Renal pelvis (tissue), 12 donors: ENCODE results near the gene CARD6. TPM values are rescaled to one million over a fixed set of nuclear protein-coding genes. Genes with fewer than 3 reads are reported as not detected.
"Not testable (repeated sequence)": the region's sequence is repeated elsewhere in the genome, so short reads cannot be mapped to it uniquely, and the experiment has no call there.

Source experiments
- DNase-seq: peaks from one replicate; pipeline ENCODE4 v3.0.0-alpha.2; 2013
- long read RNA-seq, 16 experiments: transcript quantifications; one replicate each; lab custom pipeline, GENCODE V29; 2026
- polyA plus RNA-seq, 3 donors: library from polyadenylated mRNA; unstranded; fragments of 120-200 nt; gene quantifications; one replicate each; pipeline ENCODE4 v1.2.1, GENCODE V29; 2013; ENCODE audit not compliant: insufficient read length in 3 of 3

CARD6 gene, protein sequence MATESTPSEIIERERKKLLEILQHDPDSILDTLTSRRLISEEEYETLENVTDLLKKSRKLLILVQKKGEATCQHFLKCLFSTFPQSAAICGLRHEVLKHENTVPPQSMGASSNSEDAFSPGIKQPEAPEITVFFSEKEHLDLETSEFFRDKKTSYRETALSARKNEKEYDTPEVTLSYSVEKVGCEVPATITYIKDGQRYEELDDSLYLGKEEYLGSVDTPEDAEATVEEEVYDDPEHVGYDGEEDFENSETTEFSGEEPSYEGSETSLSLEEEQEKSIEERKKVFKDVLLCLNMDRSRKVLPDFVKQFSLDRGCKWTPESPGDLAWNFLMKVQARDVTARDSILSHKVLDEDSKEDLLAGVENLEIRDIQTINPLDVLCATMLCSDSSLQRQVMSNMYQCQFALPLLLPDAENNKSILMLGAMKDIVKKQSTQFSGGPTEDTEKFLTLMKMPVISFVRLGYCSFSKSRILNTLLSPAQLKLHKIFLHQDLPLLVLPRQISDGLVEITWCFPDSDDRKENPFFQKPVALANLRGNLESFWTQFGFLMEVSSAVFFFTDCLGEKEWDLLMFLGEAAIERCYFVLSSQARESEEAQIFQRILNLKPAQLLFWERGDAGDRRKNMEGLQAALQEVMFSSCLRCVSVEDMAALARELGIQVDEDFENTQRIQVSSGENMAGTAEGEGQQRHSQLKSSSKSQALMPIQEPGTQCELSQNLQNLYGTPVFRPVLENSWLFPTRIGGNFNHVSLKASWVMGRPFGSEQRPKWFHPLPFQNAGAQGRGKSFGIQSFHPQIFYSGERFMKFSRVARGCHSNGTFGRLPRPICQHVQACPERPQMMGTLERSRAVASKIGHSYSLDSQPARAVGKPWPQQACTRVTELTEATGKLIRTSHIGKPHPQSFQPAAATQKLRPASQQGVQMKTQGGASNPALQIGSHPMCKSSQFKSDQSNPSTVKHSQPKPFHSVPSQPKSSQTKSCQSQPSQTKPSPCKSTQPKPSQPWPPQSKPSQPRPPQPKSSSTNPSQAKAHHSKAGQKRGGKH
- polyA plus RNA-seq = 1 to 10 TPM; 2.6 to 3.0 (median 2.8) TPM
- long read RNA-seq, donor 1, full-length matches to known transcripts = 1 of 1 reads
- long read RNA-seq, donor 1, partial matches to known transcripts = 0 of 1 reads
- long read RNA-seq, donor 1, other reads (novel, unspliced or antisense) = 0 of 1 reads
- long read RNA-seq, donor 2 = 0 reads
- long read RNA-seq, donor 3 = 0 reads
- long read RNA-seq, donor 4 = 0 reads
- long read RNA-seq, donor 5, full-length matches to known transcripts = 1 of 1 reads
- long read RNA-seq, donor 5, partial matches to known transcripts = 0 of 1 reads
- long read RNA-seq, donor 5, other reads (novel, unspliced or antisense) = 0 of 1 reads
- long read RNA-seq, donor 6, full-length matches to known transcripts = 1 of 1 reads
- long read RNA-seq, donor 6, partial matches to known transcripts = 0 of 1 reads
- long read RNA-seq, donor 6, other reads (novel, unspliced or antisense) = 0 of 1 reads
- long read RNA-seq, donor 7 = 0 reads
- long read RNA-seq, donor 8 = 0 reads
- long read RNA-seq, donor 9 = 0 reads
- long read RNA-seq, donor 10, partial matches to known transcripts = 10 of 10 reads
- long read RNA-seq, donor 10, other reads (novel, unspliced or antisense) = 0 of 10 reads
- long read RNA-seq, donor 11 = 0 reads
- long read RNA-seq, donor 12, full-length matches to known transcripts = 1 of 1 reads
- long read RNA-seq, donor 12, partial matches to known transcripts = 0 of 1 reads
- long read RNA-seq, donor 12, other reads (novel, unspliced or antisense) = 0 of 1 reads
- long read RNA-seq, donor 13 = 0 reads
- long read RNA-seq, donor 14 = 0 reads
- long read RNA-seq, donor 15, full-length matches to known transcripts = 2 of 2 reads
- long read RNA-seq, donor 15, partial matches to known transcripts = 0 of 2 reads
- long read RNA-seq, donor 15, other reads (novel, unspliced or antisense) = 0 of 2 reads
- long read RNA-seq, donor 16, full-length matches to known transcripts = 1 of 1 reads
- long read RNA-seq, donor 16, partial matches to known transcripts = 0 of 1 reads
- long read RNA-seq, donor 16, other reads (novel, unspliced or antisense) = 0 of 1 reads

DNA sequence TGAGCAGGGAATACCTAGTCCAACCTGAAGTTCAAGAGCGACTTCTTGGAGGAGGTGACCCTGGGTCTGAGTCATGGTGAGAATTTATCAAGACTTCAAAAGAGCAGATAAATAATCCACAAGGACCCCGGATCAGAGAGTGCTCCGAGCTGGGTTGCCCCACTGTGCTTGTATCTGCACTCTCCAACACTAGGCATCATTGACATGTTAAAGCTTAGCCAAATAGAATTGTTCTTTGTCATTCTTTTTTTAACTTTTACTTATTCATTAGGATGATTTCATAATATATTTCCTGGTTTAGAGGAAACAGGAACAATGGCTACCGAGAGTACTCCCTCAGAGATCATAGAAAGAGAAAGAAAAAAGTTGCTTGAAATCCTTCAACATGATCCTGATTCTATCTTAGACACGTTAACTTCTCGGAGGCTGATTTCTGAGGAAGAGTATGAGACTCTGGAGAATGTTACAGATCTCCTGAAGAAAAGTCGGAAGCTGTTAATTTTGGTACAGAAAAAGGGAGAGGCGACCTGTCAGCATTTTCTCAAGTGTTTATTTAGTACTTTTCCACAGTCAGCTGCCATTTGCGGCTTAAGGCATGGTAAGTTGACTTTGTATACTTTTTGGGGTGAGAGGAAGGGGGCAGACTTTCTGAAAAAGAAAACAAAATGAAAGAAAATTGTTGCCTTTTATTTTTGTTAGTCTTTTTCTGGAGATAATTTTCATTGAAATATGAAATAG is at the start of gene CARD6:
Gene CARD6 (plus strand): TSS at position 300 of the 738 bp plus-strand sequence. CDS start 16 bp downstream, at position 316.
- DNase-seq = no peak

DNA sequence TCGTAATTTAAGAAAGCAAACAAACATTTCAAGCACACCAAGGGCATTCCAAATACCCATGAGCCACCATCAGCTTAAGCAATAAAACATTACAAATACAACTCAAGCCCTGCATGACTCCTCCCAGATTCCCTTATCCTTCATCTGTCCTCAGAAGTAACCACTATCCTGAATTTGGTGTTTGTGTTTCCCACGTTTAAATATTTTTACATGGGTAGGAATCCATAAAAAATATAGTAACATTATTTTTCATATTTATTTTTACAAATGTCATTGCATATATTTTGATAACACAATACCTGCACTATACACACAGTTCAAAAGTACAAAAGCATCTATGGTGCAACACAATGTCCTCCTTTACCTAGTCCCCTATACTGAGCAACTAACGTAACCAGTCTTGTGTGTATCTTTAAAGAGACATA is 49.4 kb upstream of the CARD6 start:
- DNase-seq = no peak

DNA sequence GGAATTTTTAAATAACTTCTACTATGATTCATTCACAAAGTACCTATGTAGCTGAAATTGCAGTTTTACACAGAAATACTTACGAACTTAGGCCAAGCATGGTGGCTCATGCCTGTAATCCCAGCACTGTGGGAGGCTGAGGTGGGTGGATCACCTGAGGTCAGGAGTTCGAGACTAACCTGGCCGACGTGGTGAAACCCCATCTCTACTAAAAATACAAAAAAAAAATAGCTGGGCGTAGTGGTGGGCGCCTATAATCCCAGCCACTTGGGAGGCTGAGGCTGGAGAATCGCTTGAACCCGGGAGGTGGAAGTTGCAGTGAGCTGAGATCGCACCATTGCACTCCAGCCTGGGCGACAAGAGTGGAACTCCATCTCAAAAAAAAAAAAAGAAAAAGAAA is 48.5 kb upstream of the CARD6 start:
- DNase-seq = not testable (repeated sequence)

DNA sequence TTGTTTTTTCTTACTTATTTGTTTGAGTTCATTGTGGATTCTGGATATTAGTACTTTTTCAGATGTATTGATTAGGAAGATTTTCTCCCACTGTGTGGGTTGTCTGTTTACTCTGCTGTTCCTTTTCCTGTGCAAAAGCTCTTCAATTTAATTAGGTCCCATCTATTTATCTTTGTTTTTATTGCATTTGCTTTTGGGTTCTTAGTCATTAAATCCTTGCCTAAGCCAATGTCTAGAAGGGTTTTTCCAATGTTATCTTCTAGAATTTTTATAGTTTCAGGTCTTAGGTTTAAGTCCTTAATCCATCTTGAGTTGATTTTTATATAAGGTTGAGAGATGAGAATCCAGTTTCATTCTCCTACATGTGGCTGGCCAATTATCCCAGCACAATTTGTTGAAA is 46.8 kb upstream of the CARD6 start:
- DNase-seq = not testable (repeated sequence)

DNA sequence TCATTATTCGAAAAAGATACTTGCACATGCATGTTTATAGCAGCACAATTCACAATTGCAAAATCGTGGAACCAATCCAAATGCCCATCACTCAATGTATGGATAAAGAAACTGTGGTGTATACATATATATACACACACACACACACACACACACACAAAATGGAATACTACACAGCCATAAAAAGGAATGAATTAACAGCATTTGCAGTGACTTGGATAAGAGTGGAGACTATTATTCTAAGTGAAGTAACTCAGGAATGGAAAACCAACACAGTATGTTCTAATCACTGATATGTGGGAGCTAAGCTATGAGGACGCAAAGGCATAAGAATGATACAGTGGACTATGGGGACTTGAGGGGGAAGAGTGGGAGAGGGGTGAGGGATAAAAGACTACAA is 46.3 kb upstream of the CARD6 start:
- DNase-seq = not testable (repeated sequence)

DNA sequence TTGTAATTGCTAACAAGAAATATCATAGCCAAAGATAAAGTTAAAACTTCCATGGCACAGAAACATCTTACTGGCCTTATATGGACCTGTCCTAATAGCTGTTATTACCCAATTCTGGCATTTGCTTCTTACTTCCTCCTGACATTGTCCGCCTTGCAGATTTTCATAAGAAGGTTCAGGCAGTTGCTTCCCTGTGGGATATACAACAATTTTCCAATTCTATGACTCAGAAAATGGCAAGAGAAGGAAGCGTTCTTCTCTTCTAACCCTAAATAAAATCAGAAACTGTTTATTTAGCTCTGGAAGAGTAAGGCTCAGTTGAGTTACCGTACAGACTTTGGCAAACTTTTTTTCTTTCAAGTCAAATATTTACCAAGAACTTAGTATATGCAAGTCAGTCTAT is 44.7 kb upstream of the CARD6 start:
- no peak for DNase-seq

DNA sequence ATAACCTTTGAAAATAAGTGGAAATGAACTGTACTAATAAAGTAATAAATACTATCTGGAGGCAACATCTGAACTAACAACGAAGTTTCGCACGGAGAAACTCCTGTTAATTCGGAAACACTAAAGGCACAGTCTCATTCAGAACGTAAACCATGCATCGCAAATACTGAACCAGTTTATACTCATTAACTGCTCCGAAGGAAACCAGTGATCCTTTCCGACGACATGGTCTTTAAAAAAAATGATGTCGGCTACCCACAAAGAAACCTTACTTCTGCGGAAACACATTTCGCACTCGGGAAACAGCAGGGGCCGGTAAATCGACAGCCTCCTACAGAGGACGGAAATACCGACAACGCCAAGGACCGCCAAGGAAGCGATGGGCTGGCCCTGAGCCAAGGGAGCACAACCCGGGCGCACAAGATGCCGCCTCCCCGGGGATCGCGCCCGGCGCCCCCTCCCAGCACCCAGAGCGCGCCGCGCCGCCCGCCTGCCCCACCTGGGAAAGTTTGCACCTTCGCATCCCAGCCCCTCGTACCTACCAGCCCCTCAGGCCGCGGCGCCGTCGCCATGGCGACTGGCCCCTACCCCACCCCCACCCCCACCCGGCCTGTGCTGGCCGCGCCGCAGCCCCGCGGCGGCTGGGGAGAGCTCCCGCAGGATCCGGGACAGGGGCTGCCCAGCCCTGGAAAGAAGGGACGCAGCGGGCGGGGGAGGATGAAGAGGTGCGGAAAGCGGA is 43.7 kb upstream of the CARD6 start:
- DNase-seq = peak; percentile 65

DNA sequence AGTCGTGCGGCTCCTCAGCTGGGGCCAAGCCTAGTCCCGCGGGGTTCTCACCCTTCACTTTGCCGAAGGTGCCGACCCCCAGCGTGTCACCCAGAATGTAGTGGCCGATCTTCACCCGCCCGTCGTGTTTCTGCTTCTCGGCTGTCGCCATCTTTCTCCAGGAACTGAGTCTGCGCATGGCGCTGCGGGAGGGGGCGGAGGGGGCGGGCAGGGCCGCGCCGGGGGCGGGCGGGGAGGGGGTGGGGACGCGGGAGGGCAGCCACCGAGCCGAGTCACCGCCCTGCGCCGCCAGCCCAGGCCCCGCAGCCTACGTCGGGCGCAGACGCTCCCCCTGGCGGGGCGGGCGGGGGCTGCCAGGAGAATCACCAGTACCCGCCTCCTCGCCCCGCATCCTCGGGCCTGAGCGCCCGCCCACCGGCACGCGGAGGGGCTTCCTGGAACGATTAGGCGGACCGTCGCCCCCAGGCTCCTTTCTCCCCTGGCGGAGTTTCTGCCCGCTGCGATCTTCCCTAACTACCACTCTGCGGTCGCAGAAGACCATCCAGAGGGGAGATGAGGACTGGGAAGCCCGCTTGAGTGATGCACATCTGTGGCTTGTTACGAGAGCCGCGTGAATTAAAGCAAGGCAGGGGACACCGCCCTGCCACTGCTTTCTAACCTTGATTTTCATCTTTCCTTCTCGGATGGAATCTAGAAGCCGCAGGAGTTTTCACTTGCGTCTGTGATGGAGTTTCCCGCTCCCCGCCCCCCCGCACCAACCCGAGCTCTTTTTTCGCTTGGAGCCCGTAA is 43.0 kb upstream of the CARD6 start, which contains the start of gene PRKAA1:
Gene PRKAA1 (minus strand): TSS at position 363 of the 789 bp plus-strand sequence. CDS start 185 bp downstream, at position 178.
- DNase-seq = peak; percentile 90

DNA sequence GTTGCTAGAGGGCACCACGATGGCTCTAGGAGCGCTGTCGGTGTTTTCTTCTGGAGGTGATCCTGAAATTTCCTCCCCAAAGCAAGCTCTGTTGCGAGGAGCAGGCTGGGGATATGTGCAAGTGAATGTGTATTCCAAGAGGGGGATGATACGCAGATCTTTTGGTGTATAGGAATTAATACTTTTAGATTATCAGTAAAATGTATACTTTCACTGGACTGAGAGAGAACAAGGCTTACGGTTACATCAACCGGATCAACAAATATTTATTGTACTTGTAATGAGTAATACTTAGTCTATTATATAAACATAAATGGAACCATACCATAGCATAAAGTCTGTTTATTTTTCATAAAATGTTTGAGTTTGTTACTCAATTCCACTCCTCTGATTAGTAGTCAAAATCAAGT is 42.4 kb upstream of the CARD6 start:
- no peak for DNase-seq

DNA sequence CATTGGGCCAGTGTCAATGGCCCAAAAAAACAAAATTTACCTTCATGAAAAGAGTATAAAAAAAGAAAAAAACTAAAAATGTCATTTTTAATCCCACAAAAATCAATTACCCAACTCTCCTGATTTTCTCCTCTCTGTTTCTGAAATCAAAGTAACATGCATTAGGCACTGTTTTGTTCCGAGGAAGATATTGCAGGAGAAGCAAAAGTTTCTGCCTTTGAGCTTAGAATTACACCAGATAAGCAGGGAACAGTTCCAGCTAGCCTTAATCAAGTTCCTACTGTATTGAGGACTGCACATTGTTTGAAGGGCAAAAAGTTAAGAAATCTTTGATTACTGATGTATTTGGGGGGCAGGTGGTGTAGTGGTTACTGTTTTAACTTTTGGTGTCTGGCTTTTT is 41.9 kb upstream of the CARD6 start:
- no peak for DNase-seq

DNA sequence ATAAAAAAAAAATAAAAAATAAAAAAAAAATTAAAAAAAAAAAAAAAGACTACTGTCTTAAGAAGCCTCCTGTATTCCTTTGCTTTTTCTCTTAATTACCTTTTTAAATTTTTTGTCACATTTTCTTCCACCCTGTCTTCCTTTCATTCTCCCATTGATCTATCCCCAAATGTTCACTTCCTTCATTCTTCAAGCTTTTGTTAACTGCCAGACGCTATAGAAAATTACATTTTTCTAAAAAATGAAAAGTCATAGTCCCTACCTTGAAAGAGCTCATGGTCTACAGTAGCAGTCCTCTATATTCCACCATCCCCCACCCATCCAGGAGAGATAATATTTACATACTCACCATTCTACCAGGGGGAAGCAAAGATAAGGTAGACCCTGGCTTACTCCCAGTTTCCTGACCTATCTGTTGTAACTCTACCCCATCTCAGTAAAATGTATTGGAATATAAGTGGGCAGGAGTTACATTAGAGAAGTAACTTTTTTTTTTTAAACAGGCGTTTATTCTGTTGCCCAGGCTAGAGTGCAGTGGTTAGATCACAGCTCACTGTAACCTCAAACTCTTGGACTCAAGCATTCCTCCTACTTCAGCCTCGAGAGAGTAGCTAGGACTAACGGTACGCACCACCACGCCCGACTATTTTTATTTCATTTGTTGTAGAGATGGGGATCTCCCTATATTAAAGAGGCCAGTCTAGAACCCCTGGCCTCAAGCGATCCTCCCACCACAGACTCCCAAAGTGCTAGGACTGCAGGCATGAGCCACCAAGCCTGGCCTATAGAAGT is 39.2 kb upstream of the CARD6 start:
- DNase-seq = no peak

DNA sequence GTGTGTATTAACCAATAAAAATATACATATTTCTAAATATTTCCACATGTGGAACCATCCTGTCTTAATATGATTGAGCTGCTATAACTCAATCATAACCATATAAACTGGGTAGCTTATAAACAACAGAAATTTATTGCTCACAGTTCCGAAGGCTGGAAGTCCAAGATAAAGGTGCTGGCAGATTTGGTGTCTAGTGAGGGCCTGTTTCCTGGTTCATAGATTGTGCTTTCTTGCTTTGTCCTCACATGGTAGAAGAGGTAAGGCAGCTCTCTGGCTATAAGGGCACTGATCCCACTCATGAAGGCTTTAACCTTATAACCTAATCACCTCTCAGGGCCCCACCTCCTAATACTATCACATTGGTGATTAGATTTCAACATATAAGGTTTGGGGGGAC is 29.0 kb upstream of the CARD6 start:
- DNase-seq = no peak

DNA sequence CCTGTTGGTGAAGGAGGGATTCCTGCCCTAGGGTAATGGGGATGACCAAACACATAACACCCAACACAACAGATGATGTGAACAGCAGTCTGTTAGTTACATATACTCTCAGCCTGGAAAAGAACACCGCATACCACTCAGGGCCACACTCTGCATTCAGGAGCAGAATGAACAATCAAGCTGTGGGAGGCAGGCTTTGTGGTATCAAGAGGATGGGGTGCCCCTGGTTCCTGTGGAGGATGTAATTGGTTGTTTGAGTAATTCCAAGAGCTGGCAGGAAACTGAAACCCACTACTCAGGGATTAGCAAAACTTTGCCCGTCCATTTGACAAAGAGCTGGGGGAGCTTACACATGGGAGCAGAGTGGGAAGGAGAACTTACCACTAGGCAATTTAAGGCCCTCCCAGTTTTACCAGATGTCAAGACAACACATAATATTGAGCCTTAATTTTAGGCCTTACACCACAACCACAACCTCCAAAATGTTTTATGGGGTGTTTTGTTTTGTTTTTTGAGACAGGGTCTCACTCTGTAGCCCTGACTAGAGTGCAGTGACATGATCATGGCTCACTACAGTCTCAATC is 27.4 kb upstream of the CARD6 start:
- DNase-seq = no peak

DNA sequence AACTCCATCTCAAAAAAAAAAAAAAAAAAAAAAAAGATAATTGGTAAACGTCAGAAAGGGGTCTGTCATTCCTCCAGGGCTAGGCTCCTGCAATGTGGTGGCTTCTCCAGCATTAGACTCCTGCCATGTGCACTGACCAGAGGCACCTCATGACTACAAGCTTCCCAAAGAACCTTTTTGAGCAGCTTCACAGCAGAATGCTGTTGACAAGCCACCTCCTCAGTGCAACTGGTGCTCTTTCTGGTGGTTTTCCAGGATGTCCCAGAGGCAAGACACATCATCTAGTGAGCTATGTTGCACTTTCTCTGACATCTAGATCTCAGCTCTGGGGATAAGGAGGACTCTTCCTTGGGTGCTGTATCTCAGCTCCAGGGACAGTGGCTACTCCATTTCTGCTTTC is 17.7 kb upstream of the CARD6 start:
- DNase-seq = no peak

DNA sequence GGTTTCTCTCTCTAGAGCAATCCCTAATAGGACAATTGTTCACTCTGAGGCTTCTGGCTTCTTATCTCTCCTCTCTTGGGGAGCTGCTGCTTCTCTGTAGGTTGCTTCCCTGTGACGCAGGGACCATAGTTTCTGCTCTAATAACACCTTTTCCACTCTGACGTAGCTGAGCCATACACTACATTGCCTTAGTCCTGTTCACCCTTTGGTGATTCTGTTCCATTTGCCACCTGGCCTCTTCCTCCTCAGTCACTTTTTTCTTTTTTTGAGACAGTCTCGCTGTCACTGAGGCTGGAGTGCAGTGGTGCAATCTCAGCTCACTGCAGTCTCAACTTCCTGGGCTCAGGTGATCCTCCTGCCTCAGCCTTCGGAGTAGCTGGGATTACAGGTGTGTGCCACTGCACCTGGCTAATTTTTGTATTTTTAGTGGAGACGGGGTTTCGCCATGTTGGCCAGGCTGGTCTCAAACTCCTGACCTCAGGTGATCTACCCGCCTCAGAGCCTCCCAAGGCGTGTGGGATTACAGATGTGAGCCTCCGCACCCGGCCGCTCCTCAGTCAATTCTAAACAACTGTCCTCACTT is 15.6 kb upstream of the CARD6 start:
- DNase-seq = not testable (repeated sequence)
